Aorta (tissue), 5 donors: Measurements from ENCODE around the gene CLIC5. TPM values are rescaled to one million over a fixed set of nuclear protein-coding genes. Genes with fewer than 3 reads are reported as not detected.
"Not testable (repeated sequence)": the region's sequence is repeated elsewhere in the genome, so short reads cannot be mapped to it uniquely, and the experiment has no call there.

Source experiments
- ATAC-seq: fragments of 200-7000 bp; cut with Tn5 transposase; one replicate; pipeline ENCODE4 v1.9.1; 2022; ENCODE audit warnings: moderate library complexity; ENCODE audit not compliant: low FRiP score
- DNase-seq, 2 donors: peaks; one replicate each; pipeline ENCODE4 v3.0.0-alpha.2; 2020
- H3K27ac ChIP-seq, 2 donors: one replicate each; pipeline ENCODE4 v1.5.1; 2013; ENCODE audit warnings: low read length in 2 of 2, mild to moderate bottlenecking in 2 of 2, moderate library complexity in 2 of 2, control low read depth in 1 of 2, inconsistent platforms in 1 of 2, low read depth in 1 of 2
- H3K27me3 ChIP-seq, 2 donors: one replicate each; pipeline ENCODE4 v1.6.1; 2013; ENCODE audit warnings: control low read depth in 1 of 2, low read length in 1 of 2, mild to moderate bottlenecking in 1 of 2, moderate library complexity in 1 of 2; ENCODE audit not compliant: insufficient read depth in 2 of 2, control insufficient read depth in 1 of 2
- H3K36me3 ChIP-seq, 2 donors: one replicate each; pipeline ENCODE4 v1.6.1; 2013; ENCODE audit warnings: control low read depth in 1 of 2, low read length in 1 of 2, mild to moderate bottlenecking in 1 of 2; ENCODE audit not compliant: insufficient read depth in 2 of 2, control insufficient read depth in 1 of 2
- H3K4me1 ChIP-seq, 2 donors: one replicate each; pipeline ENCODE4 v1.6.1; 2013; ENCODE audit warnings: low read length in 2 of 2, control low read depth in 1 of 2, mild to moderate bottlenecking in 1 of 2, moderate library complexity in 1 of 2; ENCODE audit not compliant: insufficient read depth in 2 of 2, control insufficient read depth in 1 of 2
- H3K4me3 ChIP-seq, 2 donors: one replicate each; pipeline ENCODE4 v1.5.1; 2013; ENCODE audit warnings: low read length in 2 of 2, control low read depth in 1 of 2, mild to moderate bottlenecking in 1 of 2
- H3K9me3 ChIP-seq: one replicate; pipeline ENCODE4 v1.6.1; 2013; ENCODE audit warnings: mild to moderate bottlenecking, low read length; ENCODE audit not compliant: control insufficient read depth
- WGBS, 2 donors: extraction: QIAGEN DNeasy Blood & Tissue Kit; methylation state at CpG; one replicate each; pipeline ENCODE4 v1.1.7; 2013; 5-methylcytosine and 5-hydroxymethylcytosine counted together
- intact Hi-C, 2 donors: fragments of 100-400 bp; cut with DNase I; formaldehyde crosslinking; loops; one replicate each; pipeline versions ENCODE4 v1.14.2 to v1.15.0; 2022
- polyA plus RNA-seq, 2 donors: library from polyadenylated mRNA; stranded (reverse); fragments of 200-250 nt; gene quantifications; one replicate each; pipeline ENCODE4 v1.2.3, GENCODE V29; 2013
- total RNA-seq, 2 donors: library from RNA; stranded (reverse); fragmentation: NEBNext Ultra II Directional; extraction: Animal tissue kit (Norgen Biotek cat#: 25700); gene quantifications; one replicate each; pipeline ENCODE4 v1.2.1, GENCODE V29; 2021
- donor health status: healthy with polysubstance abuse.
- donor health status: Bipolar disorder and iron deficiency.
- donor health status: DM: no; HTN: no; CAD: no.
- donor health status: DM: no; HTN: no; CAD: no.
- donor health status: DM: yes; HTN: yes; CAD: no.

Gene CLIC5
- total and polyA plus RNA-seq, 4 donors, result 0.10 to 9.2 (median 4.7) TPM

DNA sequence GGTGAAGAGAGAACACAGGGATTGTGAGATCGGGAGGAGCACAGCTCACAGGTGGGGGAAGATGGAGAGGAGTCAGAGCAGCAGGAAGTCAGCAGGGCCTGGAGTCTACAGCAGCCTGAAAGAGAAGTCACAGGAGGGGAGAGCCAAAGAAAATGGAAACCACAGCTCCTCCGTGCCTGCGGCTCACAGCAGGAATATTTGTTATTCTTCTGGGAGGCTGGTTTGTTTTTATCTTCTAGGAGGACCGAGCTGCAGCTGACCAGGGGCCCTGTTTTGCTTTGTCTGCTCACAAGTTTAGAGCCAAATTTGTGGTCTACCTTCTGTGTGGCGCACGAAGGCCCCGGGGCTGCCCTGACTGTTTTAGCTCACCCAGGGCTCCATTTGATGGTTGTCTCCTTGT lies 81.8 kb downstream of the CLIC5 start:
- ATAC-seq, result no peak
- no peak overlapping the region for H3K27ac ChIP-seq
- intact Hi-C loops, result no loop called here
- DNase-seq, result no peak
- H3K9me3 ChIP-seq, result no peaks in the 10 kb centered on the region
- H3K4me1 ChIP-seq, result no peaks in the 10 kb centered on the region
- no peaks in the 10 kb centered on the region for H3K27me3 ChIP-seq
- 31 to 37% methylated on average over 7 of the region's 7 CpGs for WGBS, 2 donors
- H3K4me3 ChIP-seq, result no peak overlapping the region
- H3K36me3 ChIP-seq, result no peaks in the 10 kb centered on the region

DNA sequence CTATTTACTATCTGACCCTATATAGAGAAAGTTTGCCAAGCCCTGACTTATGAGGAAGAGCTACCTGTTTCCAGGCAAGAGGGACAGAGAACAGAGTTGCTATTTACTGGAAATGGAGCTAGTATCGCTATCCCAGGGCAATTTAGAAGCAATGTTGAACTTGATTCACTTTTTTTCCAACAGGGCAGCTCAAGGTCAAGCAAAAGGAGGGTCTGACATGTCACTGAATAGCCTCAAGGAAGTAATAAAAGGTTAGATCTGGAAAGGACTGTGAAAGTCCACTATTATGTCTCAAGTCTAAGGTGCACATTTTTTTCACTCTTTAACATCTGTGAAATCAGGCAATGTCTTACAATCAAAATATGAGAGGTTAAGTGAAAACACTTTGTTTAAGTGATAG lies 84.4 kb downstream of the CLIC5 start:
- no peak for DNase-seq
- H3K27me3 ChIP-seq, result no peaks in the 10 kb centered on the region
- intact Hi-C loops, result no loop called here
- ATAC-seq, result no peak
- H3K4me1 ChIP-seq, result no peaks in the 10 kb centered on the region
- H3K4me3 ChIP-seq, result no peak overlapping the region
- 96 to 100% methylated on average over 1 of the region's 1 CpG for WGBS, 2 donors
- no peaks in the 10 kb centered on the region for H3K36me3 ChIP-seq
- H3K9me3 ChIP-seq, result no peaks in the 10 kb centered on the region
- no peak overlapping the region for H3K27ac ChIP-seq

- WGBS, 2 donors, result 31% methylated on average over 7 of the region's 7 CpGs
- Histone ChIP-seq H3K27ac (no peak overlapping the region), H3K9me3 (no peaks in the 10 kb centered on the region), H3K4me3 (no peak overlapping the region), H3K27me3 (no peaks in the 10 kb centered on the region), H3K36me3 (no peaks in the 10 kb centered on the region), H3K4me1 (no peaks in the 10 kb centered on the region)
- DNase-seq, result peak; percentile 61 to 83
- intact Hi-C loops, result no loop called here
- ATAC-seq, result peak; percentile 64
Observed at GRCh38 chr6:45930420-45931040, 85.1 kb downstream of the CLIC5 start.

- 66 to 69% methylated on average over 17 of the region's 17 CpGs for WGBS, 2 donors
- intact Hi-C loops, result no loop called here
- Histone ChIP-seq H3K27me3 (no peaks in the 10 kb centered on the region), H3K4me1 (no peaks in the 10 kb centered on the region), H3K9me3 (no peaks in the 10 kb centered on the region), H3K36me3 (no peaks in the 10 kb centered on the region), H3K27ac (no peak overlapping the region), H3K4me3 (no peak overlapping the region)
- DNase-seq (no peak), ATAC-seq (no peak)
Observed at GRCh38 chr6:45929421-45930361, 86.0 kb downstream of the CLIC5 start.

DNA sequence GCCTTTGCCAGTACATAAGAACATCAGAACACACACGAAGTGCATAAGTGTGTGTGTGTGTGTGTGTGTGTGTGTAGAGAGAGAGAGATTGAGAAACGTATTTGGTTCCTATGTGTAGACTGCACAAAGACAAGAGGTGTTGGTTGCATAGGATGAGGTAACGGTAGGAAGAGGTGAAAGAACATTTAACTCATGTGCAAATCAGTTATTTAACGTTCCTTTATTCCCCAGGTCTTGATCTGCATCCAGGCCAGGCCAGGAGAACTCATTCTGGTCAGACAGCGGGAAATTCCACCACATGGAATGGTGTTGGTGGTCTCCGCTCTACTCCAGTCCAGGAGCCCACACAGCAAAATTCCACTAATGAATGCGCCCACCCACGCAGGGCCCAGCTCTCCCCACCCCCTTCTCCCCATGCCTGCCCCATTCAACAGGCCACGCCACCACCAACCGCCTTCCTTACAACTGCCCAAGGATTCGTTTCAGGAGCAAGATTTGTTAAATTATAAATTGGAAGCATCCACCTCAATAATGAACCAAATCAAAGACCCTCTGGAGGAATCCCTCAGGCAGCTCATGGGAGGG lies 86.8 kb downstream of the CLIC5 start:
- no peaks in the 10 kb centered on the region for H3K36me3 ChIP-seq
- no peaks in the 10 kb centered on the region for H3K9me3 ChIP-seq
- H3K4me1 ChIP-seq, result no peaks in the 10 kb centered on the region
- ATAC-seq, result no peak
- no peak for DNase-seq
- H3K4me3 ChIP-seq, result no peak overlapping the region
- intact Hi-C loops, result no loop called here
- 89 to 93% methylated on average over 11 of the region's 11 CpGs for WGBS, 2 donors
- no peaks in the 10 kb centered on the region for H3K27me3 ChIP-seq
- no peak overlapping the region for H3K27ac ChIP-seq

GRCh38 chr6:45927421-45928320 lies 88.0 kb downstream of the CLIC5 start:
- Histone ChIP-seq H3K9me3 (no peaks in the 10 kb centered on the region), H3K27me3 (no peaks in the 10 kb centered on the region), H3K4me3 (no peak overlapping the region), H3K36me3 (no peaks in the 10 kb centered on the region), H3K27ac (no peak overlapping the region), H3K4me1 (no peaks in the 10 kb centered on the region)
- intact Hi-C loops, result no loop called here
- WGBS, 2 donors, result 49 to 62% methylated on average over 9 of the region's 9 CpGs
- ATAC-seq (no peak), DNase-seq (no peak)

GRCh38 chr6:45926423-45926822 lies 89.2 kb downstream of the CLIC5 start:
- H3K36me3 ChIP-seq, intact Hi-C loops, H3K4me1 ChIP-seq, H3K27me3 ChIP-seq, ATAC-seq, H3K4me3 ChIP-seq, H3K27ac ChIP-seq, H3K9me3 ChIP-seq, DNase-seq: not testable (repeated sequence)
- 47 to 70% methylated on average over 8 of the region's 8 CpGs for WGBS, 2 donors

- no peak overlapping the region for H3K27ac ChIP-seq
- H3K9me3 ChIP-seq, result no peaks in the 10 kb centered on the region
- no peaks in the 10 kb centered on the region for H3K36me3 ChIP-seq
- DNase-seq (no peak), ATAC-seq (no peak)
- H3K4me3 ChIP-seq, result no peak overlapping the region
- WGBS, 2 donors, result 32 to 43% methylated on average over 6 of the region's 6 CpGs
- no peaks in the 10 kb centered on the region for H3K27me3 ChIP-seq
- H3K4me1 ChIP-seq, result no peaks in the 10 kb centered on the region
- intact Hi-C loops, result no loop called here
Observed at GRCh38 chr6:45924763-45925342, 90.8 kb downstream of the CLIC5 start.
